B cell (primary cell): ENCODE measurements around the gene GZMM. TPM values are rescaled to one million over a fixed set of nuclear protein-coding genes. Genes with fewer than 3 reads are reported as not detected.

ENCODE experiments used
- ATAC-seq: fragments of 200-7000 bp; cut with Tn5 transposase; one replicate; pipeline ENCODE4 v1.10.0; 2021; ENCODE audit warnings: low read depth, mild to moderate bottlenecking, moderate number of reproducible peaks, moderate library complexity
- CTCF ChIA-PET: fragments of 350-600 bp; sonication (Branson Sonifier 250); formaldehyde crosslinking; loops from one replicate; lab custom pipeline; 2021; ENCODE audit warnings: antibody characterized with exemption, inconsistent platforms; lab: Charles Lee
- POLR2A ChIA-PET: fragments of 350-600 bp; sonication (Branson Sonifier 250); formaldehyde crosslinking; loops from one replicate; lab custom pipeline; 2021; ENCODE audit warnings: antibody characterized with exemption; lab: Charles Lee
- DNase-seq: peaks from one replicate; pipeline ENCODE4 v3.0.0; 2013
- H2AFZ ChIP-seq: 2 replicates; pipeline ENCODE4 v1.6.1; 2012; ENCODE audit warnings: mild to moderate bottlenecking, low read depth, low read length; ENCODE audit not compliant: insufficient read depth, poor library complexity, severe bottlenecking
- H3K27ac ChIP-seq, 2 donors: 1 replicate in 1 of 2; 2 replicates in 1 of 2; pipeline ENCODE4 v1.5.1; 2012 to 2013; ENCODE audit warnings: low read length in 2 of 2, mild to moderate bottlenecking in 2 of 2, moderate library complexity in 1 of 2
- H3K27me3 ChIP-seq, 4 experiments: fragments of 200-600 bp in 1 of 4; sonication (generic) in 1 of 4; replicated peaks in 1 of 4; 1 replicate in 2 of 4; 2 replicates in 2 of 4; pipeline versions ENCODE4 v1.6.1 to v1.7.0; 2013 to 2016; ENCODE audit warnings: low read length in 3 of 4, mild to moderate bottlenecking in 2 of 4, mixed read lengths in 1 of 4, moderate library complexity in 1 of 4; ENCODE audit not compliant: insufficient read depth in 4 of 4, control insufficient read depth in 3 of 4; ENCODE audit errors: control extremely low read depth in 1 of 4
- H3K36me3 ChIP-seq, 2 experiments: replicated peaks in 1 of 2; 1 replicate in 1 of 2; 2 replicates in 1 of 2; pipeline versions ENCODE4 v1.6.1 to v1.7.1; 2013; ENCODE audit warnings: low read length in 1 of 2; ENCODE audit not compliant: insufficient read depth in 2 of 2, control insufficient read depth in 1 of 2; ENCODE audit errors: control extremely low read depth in 1 of 2, extremely low read depth in 1 of 2
- H3K4me1 ChIP-seq, 2 donors: fragments of 200-600 bp in 1 of 2; sonication (generic) in 1 of 2; 1 replicate in 1 of 2; 2 replicates in 1 of 2; pipeline versions ENCODE4 v1.5.1 to v1.6.1; 2013 to 2017; ENCODE audit warnings: low read length in 2 of 2; ENCODE audit not compliant: control insufficient read depth in 2 of 2, insufficient read depth in 2 of 2
- H3K4me2 ChIP-seq: replicated peaks from 2 replicates; pipeline ENCODE3; 2012; ENCODE audit warnings: mild to moderate bottlenecking, low read depth, low read length; ENCODE audit not compliant: poor library complexity, severe bottlenecking
- H3K4me3 ChIP-seq, 5 experiments: fragments of 200-600 bp in 1 of 5; sonication (generic) in 1 of 5; 1 replicate in 3 of 5; 2 replicates in 2 of 5; pipeline versions ENCODE4 v1.5.1 to v1.7.0; 2011 to 2016; ENCODE audit warnings: low read length in 4 of 5, mild to moderate bottlenecking in 4 of 5, low read depth in 2 of 5, control low read depth in 1 of 5, moderate library complexity in 1 of 5; ENCODE audit not compliant: insufficient read depth in 1 of 5; ENCODE audit errors: control extremely low read depth in 1 of 5, extremely low read depth in 1 of 5
- H3K79me2 ChIP-seq: fragments of 200-600 bp; sonication (generic); one replicate; pipeline ENCODE4 v1.6.0; 2016; ENCODE audit warnings: low read length; ENCODE audit not compliant: control insufficient read depth, insufficient read depth
- H3K9ac ChIP-seq: fragments of 200-600 bp; sonication (generic); 2 replicates; pipeline ENCODE4 v1.6.1; 2017; ENCODE audit warnings: mild to moderate bottlenecking, low read length, moderate library complexity
- H3K9me3 ChIP-seq, 3 donors: one replicate each; pipeline versions ENCODE4 v1.6.1 to v1.7.1; 2013; ENCODE audit warnings: low read length in 2 of 3; ENCODE audit not compliant: control insufficient read depth in 2 of 3, insufficient read depth in 1 of 3; ENCODE audit errors: control extremely low read depth in 1 of 3
- H4K20me1 ChIP-seq: 2 replicates; pipeline ENCODE4 v1.6.0; 2012; ENCODE audit warnings: mild to moderate bottlenecking, low read length; ENCODE audit not compliant: insufficient read depth, control insufficient read depth, poor library complexity, severe bottlenecking
- H3K27ac Mint-ChIP-seq: one replicate; pipeline ENCODE4 v1.8.0; 2021; ENCODE audit warnings: mixed read lengths
- H3K27me3 Mint-ChIP-seq: one replicate; pipeline ENCODE4 v1.8.0; 2021; ENCODE audit warnings: mixed read lengths
- H3K4me1 Mint-ChIP-seq: one replicate; pipeline ENCODE4 v1.8.0; 2021; ENCODE audit warnings: mixed read lengths
- H3K4me3 Mint-ChIP-seq: one replicate; pipeline ENCODE4 v1.8.0; 2021; ENCODE audit warnings: mixed read lengths
- H3K9me3 Mint-ChIP-seq: one replicate; pipeline ENCODE4 v1.8.0; 2022; ENCODE audit warnings: mixed read lengths; ENCODE audit not compliant: insufficient read depth
- EZH2 ChIP-seq: IDR thresholded peaks from 2 replicates; pipeline ENCODE4 v1.6.1; 2012; ENCODE audit warnings: borderline replicate concordance, low read depth, mild to moderate bottlenecking, moderate library complexity, low read length; ENCODE audit not compliant: insufficient read depth, poor library complexity, severe bottlenecking
- WGBS: methylation state at CpG from one replicate; pipeline ENCODE4 v1.1.5; 2013; ENCODE audit warnings: missing lambda C conversion rate; ENCODE audit not compliant: insufficient coverage; 5-methylcytosine and 5-hydroxymethylcytosine counted together
- intact Hi-C: fragments of 100-400 bp; cut with micrococcal nuclease; formaldehyde crosslinking; loops from one replicate; pipeline ENCODE4 v1.10.0; 2022
- polyA plus RNA-seq: library from polyadenylated mRNA; depleted of rRNA; stranded (reverse); fragments of >200 nt; gene quantifications from 2 replicates; pipeline ENCODE4 v1.2.3, GENCODE V29; 2012
- total RNA-seq, 2 donors: library from RNA; stranded (reverse); fragments of 120-200 nt in 1 of 2; gene quantifications; 1 replicate in 1 of 2; 2 replicates in 1 of 2; pipeline versions ENCODE4 v1.2.3 to v1.2.4, GENCODE V29; 2013 to 2022
- TF ChIP-seq, protein P1 (sequence below): fragments of 200-600 bp; IDR thresholded peaks from one replicate; pipeline ENCODE4 v1.8.0; 2022; ENCODE audit warnings: antibody characterized with exemption, mild to moderate bottlenecking

The GZMM gene
- total and polyA plus RNA-seq, 2 donors (not counting 1 experiment from before 2014, with no cell fraction given), result 2.1 TPM; not detected in 1

DNA sequence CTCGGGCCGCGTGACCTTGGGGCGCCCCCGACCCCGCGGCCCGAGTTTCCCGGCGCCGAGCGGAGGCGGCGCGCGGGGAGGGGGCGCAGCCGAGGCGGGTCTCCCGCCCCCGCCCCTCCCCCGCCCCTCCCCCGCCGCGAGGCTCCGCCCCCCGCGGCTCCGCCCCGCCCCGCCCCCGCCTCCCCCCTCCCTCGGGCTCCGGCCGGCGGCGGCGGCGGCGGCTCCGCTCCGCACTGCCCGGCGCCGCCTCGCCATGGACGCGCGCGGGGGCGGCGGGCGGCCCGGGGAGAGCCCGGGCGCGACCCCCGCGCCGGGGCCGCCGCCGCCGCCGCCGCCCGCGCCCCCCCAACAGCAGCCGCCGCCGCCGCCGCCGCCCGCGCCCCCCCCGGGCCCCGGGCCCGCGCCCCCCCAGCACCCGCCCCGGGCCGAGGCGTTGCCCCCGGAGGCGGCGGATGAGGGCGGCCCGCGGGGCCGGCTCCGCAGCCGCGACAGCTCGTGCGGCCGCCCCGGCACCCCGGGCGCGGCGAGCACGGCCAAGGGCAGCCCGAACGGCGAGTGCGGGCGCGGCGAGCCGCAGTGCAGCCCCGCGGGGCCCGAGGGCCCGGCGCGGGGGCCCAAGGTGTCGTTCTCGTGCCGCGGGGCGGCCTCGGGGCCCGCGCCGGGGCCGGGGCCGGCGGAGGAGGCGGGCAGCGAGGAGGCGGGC lies 46.0 kb downstream of the GZMM start, which contains the start of gene HCN2:
HCN2 (plus strand) TSS at position 189 of the 703 bp plus-strand sequence; CDS start at position 254, 65 bp downstream.
- ATAC-seq (peak; percentile 12), DNase-seq (no peak)
- intact Hi-C loops, result loop anchor here (2.0 kb wide), 1 partner anchor 17 kb away; the partner anchor contains the start of gene BSG
- Mint-ChIP-seq H3K27me3 (peaks cover 21% of the 10 kb centered on the region), H3K9me3 (no peaks in the 10 kb centered on the region), H3K27ac (no peak within 1 kb of the TSS), H3K4me1 (peaks cover 15% of the 10 kb centered on the region), H3K4me3 (peak within 1 kb of the TSS; percentile 57)
- Histone ChIP-seq H3K4me2 (peak within 1 kb of the TSS; percentile 66), H2AFZ (no peak within 1 kb of the TSS), H3K4me1 (peaks cover 17% of the 10 kb centered on the region in 2 donors), H3K9me3 (peaks cover 0 to 14% (median 0%) of the 10 kb centered on the region in 3 donors), H3K9ac (no peak within 1 kb of the TSS), H3K79me2 (no peaks in the 10 kb centered on the region), H3K36me3 (no peaks in the 10 kb centered on the region), H3K27ac (no peak within 1 kb of the TSS), H4K20me1 (no peaks in the 10 kb centered on the region), H3K27me3 (peaks cover 0 to 52% (median 21%) of the 10 kb centered on the region in 4 experiments), H3K4me3 (peak within 1 kb of the TSS in 1 of 5 experiments; percentile 9)
- 2% methylated on average over 96 of the region's 132 CpGs for WGBS
- no peak for TF ChIP-seq EZH2
- TF ChIP-seq, protein P1, sequence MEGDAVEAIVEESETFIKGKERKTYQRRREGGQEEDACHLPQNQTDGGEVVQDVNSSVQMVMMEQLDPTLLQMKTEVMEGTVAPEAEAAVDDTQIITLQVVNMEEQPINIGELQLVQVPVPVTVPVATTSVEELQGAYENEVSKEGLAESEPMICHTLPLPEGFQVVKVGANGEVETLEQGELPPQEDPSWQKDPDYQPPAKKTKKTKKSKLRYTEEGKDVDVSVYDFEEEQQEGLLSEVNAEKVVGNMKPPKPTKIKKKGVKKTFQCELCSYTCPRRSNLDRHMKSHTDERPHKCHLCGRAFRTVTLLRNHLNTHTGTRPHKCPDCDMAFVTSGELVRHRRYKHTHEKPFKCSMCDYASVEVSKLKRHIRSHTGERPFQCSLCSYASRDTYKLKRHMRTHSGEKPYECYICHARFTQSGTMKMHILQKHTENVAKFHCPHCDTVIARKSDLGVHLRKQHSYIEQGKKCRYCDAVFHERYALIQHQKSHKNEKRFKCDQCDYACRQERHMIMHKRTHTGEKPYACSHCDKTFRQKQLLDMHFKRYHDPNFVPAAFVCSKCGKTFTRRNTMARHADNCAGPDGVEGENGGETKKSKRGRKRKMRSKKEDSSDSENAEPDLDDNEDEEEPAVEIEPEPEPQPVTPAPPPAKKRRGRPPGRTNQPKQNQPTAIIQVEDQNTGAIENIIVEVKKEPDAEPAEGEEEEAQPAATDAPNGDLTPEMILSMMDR, result no peak
- ChIA-PET POLR2A (no interaction called here), CTCF (no interaction called here)

GRCh38 chr19:590396-590745 lies 46.5 kb downstream of the GZMM start:
- peak overlapping the region in 1 of 5 experiments; percentile 9 for H3K4me3 ChIP-seq
- H3K4me2 ChIP-seq, result peak overlapping the region; percentile 66
- ATAC-seq (no peak), DNase-seq (peak; percentile 57)
- no peak overlapping the region for H3K27ac ChIP-seq
- intact Hi-C loops, result no loop called here
- CTCF ChIA-PET, result no interaction called here
- peaks cover 21% of the 10 kb centered on the region for H3K27me3 Mint-ChIP-seq
- H3K27ac Mint-ChIP-seq, result no peak overlapping the region
- H4K20me1 ChIP-seq, result no peaks in the 10 kb centered on the region
- POLR2A ChIA-PET, result no interaction called here
- no peaks in the 10 kb centered on the region for H3K79me2 ChIP-seq
- no peak overlapping the region for H3K9ac ChIP-seq
- peaks cover 0 to 14% (median 0%) of the 10 kb centered on the region in 3 donors for H3K9me3 ChIP-seq
- 2% methylated on average over 50 of the region's 50 CpGs for WGBS
- H3K4me3 Mint-ChIP-seq, result peak overlapping the region; percentile 45
- TF ChIP-seq EZH2, result no peak
- TF ChIP-seq, protein P1, result no peak
- H3K36me3 ChIP-seq, result no peaks in the 10 kb centered on the region
- H3K4me1 ChIP-seq, result peaks cover 17% of the 10 kb centered on the region in 2 donors
- H3K4me1 Mint-ChIP-seq, result peaks cover 15% of the 10 kb centered on the region
- no peak overlapping the region for H2AFZ ChIP-seq
- H3K9me3 Mint-ChIP-seq, result no peaks in the 10 kb centered on the region
- H3K27me3 ChIP-seq, result peaks cover 0 to 51% (median 21%) of the 10 kb centered on the region in 4 experiments
